HCT116 (cell line): Measurements from ENCODE around the gene JCAD. TPM values are rescaled to one million over a fixed set of nuclear protein-coding genes. Genes with fewer than 3 reads are reported as not detected.

Source experiments
- ATAC-seq: fragments of 200-7000 bp; cut with Tn5 transposase; 2 replicates; pipeline ENCODE4 v1.9.1; 2020; ENCODE audit warnings: mild to moderate bottlenecking, moderate library complexity
- BruUV-seq: library from RNA; stranded (reverse); fragments of 400-500 nt; replicated peaks from 2 replicates; lab custom pipeline; 2021; lab: Mats Ljungman, UMichigan
- CTCF ChIA-PET: fragments of 300-600 bp; sonication (Branson Sonifier 250); formaldehyde crosslinking; loops from one replicate; lab custom pipeline; 2021; ENCODE audit warnings: antibody characterized with exemption; lab: Charles Lee
- POLR2A ChIA-PET: fragments of 300-600, 350-600 bp; sonication (Branson Sonifier 250); formaldehyde crosslinking; loops from one replicate; lab custom pipeline; 2021; ENCODE audit warnings: antibody characterized with exemption; lab: Charles Lee
- RAD21 ChIA-PET, 2 experiments: fragments of 300-600 bp; sonication (Branson Sonifier 250); formaldehyde crosslinking; loops; one replicate each; lab custom pipeline; 2023; ENCODE audit warnings: low total read pairs in 2 of 2; ENCODE audit not compliant: uncharacterized antibody in 2 of 2, unreplicated experiment in 2 of 2, low non-redundant PET in 1 of 2; lab: Charles Lee
- DNase-seq: peaks from one replicate; pipeline ENCODE4 v3.0.0-alpha.2; 2010; ENCODE audit warnings: low read depth, low spot score
- H2AFZ ChIP-seq: fragments of 200-600 bp; shearing (Covaris generic), sonication (generic); 2 replicates; pipeline ENCODE4 v1.6.1; 2017; ENCODE audit warnings: low read depth, mixed run types, mixed read lengths, antibody characterized with exemption, low read length; ENCODE audit not compliant: poor library complexity, severe bottlenecking
- H3K27ac ChIP-seq: 2 replicates; pipeline ENCODE4 v1.5.1; 2012; ENCODE audit warnings: low read depth, low read length
- H3K27me3 ChIP-seq: fragments of 200-600 bp; sonication (generic); 2 replicates; pipeline ENCODE4 v1.6.1; 2016; ENCODE audit warnings: mixed run types, low read length, mixed read lengths; ENCODE audit not compliant: insufficient read depth
- H3K36me3 ChIP-seq, 2 experiments: fragments of 200-500 bp in 1 of 2; fragments of 200-600 bp in 1 of 2; sonication (Bioruptor generic) in 1 of 2; sonication (generic) in 1 of 2; 2 replicates each; pipeline versions ENCODE4 v1.5.1 to v1.6.1; 2014 to 2016; ENCODE audit warnings: low read length in 2 of 2, inconsistent platforms in 1 of 2, mixed read lengths in 1 of 2, mixed run types in 1 of 2; ENCODE audit not compliant: insufficient read depth in 2 of 2, control insufficient read depth in 1 of 2
- H3K4me1 ChIP-seq, 2 experiments: fragments of 200-600 bp in 1 of 2; sonication (generic) in 1 of 2; 2 replicates each; pipeline versions ENCODE4 v1.5.1 to v1.6.1; 2012 to 2017; ENCODE audit warnings: low read length in 2 of 2, inconsistent platforms in 1 of 2, mild to moderate bottlenecking in 1 of 2, mixed read lengths in 1 of 2, mixed run types in 1 of 2, moderate library complexity in 1 of 2; ENCODE audit not compliant: insufficient read depth in 2 of 2, control insufficient read depth in 1 of 2
- H3K4me2 ChIP-seq: fragments of 200-600 bp; sonication (generic); 2 replicates; pipeline ENCODE4 v1.6.1; 2017; ENCODE audit warnings: mixed run types, low read length, mixed read lengths
- H3K4me3 ChIP-seq, 2 experiments: fragments of 200-600 bp in 1 of 2; sonication (generic) in 1 of 2; replicated peaks in 1 of 2; 2 replicates each; pipeline ENCODE4 v1.5.1; 2011 to 2016; ENCODE audit warnings: low read length in 2 of 2, control low read depth in 1 of 2, low read depth in 1 of 2, mild to moderate bottlenecking in 1 of 2, mixed read lengths in 1 of 2, mixed run types in 1 of 2
- H3K79me2 ChIP-seq: fragments of 200-600 bp; sonication (generic); 2 replicates; pipeline ENCODE4 v1.6.1; 2017; ENCODE audit warnings: mild to moderate bottlenecking, mixed run types, low read length, moderate library complexity, mixed read lengths; ENCODE audit not compliant: insufficient read depth
- H3K9ac ChIP-seq: fragments of 200-600 bp; sonication (generic); 2 replicates; pipeline ENCODE4 v1.6.1; 2016; ENCODE audit warnings: low read length, mixed read lengths
- H3K9me2 ChIP-seq: fragments of 200-600 bp; sonication (generic), shearing (Covaris generic); 2 replicates; pipeline ENCODE4 v1.6.1; 2017; ENCODE audit warnings: mixed run types, mild to moderate bottlenecking, moderate library complexity; ENCODE audit not compliant: insufficient read depth
- H3K9me3 ChIP-seq, 2 experiments: fragments of 200-500 bp in 1 of 2; fragments of 200-600 bp in 1 of 2; sonication (Bioruptor generic) in 1 of 2; sonication (generic) in 1 of 2; 2 replicates each; pipeline ENCODE4 v1.6.1; 2014 to 2017; ENCODE audit warnings: low read length in 2 of 2, mixed read lengths in 2 of 2, inconsistent platforms in 1 of 2, low read depth in 1 of 2, mild to moderate bottlenecking in 1 of 2, mixed run types in 1 of 2, moderate library complexity in 1 of 2; ENCODE audit not compliant: control insufficient read depth in 1 of 2, insufficient read depth in 1 of 2
- H4K20me1 ChIP-seq: fragments of 200-600 bp; sonication (generic), shearing (Covaris generic); 2 replicates; pipeline ENCODE4 v1.6.1; 2017; ENCODE audit warnings: mixed run types, mild to moderate bottlenecking, moderate library complexity; ENCODE audit not compliant: insufficient read depth
- ATF3 ChIP-seq: IDR thresholded peaks from 2 replicates; pipeline ENCODE4 v1.6.1; 2012
- CBX3 ChIP-seq: IDR thresholded peaks from 2 replicates; pipeline ENCODE4 v1.6.1; 2012; ENCODE audit warnings: low read depth
- CEBPB ChIP-seq: IDR thresholded peaks from 2 replicates; pipeline ENCODE4 v1.6.1; 2012; ENCODE audit warnings: low read depth
- ELF1 ChIP-seq: IDR thresholded peaks from 2 replicates; pipeline ENCODE4 v1.6.1; 2012; ENCODE audit warnings: low read depth, borderline replicate concordance
- EZH2phosphoT487 ChIP-seq: fragments of 200-600 bp; IDR thresholded peaks from 2 replicates; pipeline ENCODE4 v1.6.1; 2018; ENCODE audit warnings: antibody characterized with exemption, borderline replicate concordance
- FOSL1 ChIP-seq: IDR thresholded peaks from 2 replicates; pipeline ENCODE4 v1.6.1; 2012; ENCODE audit warnings: low read depth
- JUND ChIP-seq: IDR thresholded peaks from 2 replicates; pipeline ENCODE4 v1.6.1; 2012
- POLR2A ChIP-seq: IDR thresholded peaks from 2 replicates; pipeline ENCODE4 v1.7.0; 2011; ENCODE audit warnings: borderline replicate concordance; ENCODE audit not compliant: insufficient read depth, insufficient read length; ENCODE audit errors: extremely low read depth
- POLR2AphosphoS5 ChIP-seq: IDR thresholded peaks from 2 replicates; pipeline ENCODE4 v1.6.1; 2011; ENCODE audit warnings: mild to moderate bottlenecking, low read depth, low read length, moderate library complexity
- REST ChIP-seq: IDR thresholded peaks from 2 replicates; pipeline ENCODE4 v1.6.1; 2012; ENCODE audit warnings: low read depth
- SIN3A ChIP-seq: IDR thresholded peaks from 2 replicates; pipeline ENCODE4 v1.6.1; 2012; ENCODE audit warnings: low read depth
- SP1 ChIP-seq: IDR thresholded peaks from 2 replicates; pipeline ENCODE4 v1.6.1; 2012; ENCODE audit warnings: low read depth
- SRF ChIP-seq: IDR thresholded peaks from 2 replicates; pipeline ENCODE4 v1.6.1; 2012; ENCODE audit warnings: low read depth
- TCF7L2 ChIP-seq: IDR thresholded peaks from 2 replicates; pipeline ENCODE4 v1.7.0; 2011; ENCODE audit warnings: borderline replicate concordance, inconsistent platforms; ENCODE audit not compliant: insufficient read depth, insufficient read length; ENCODE audit errors: extremely low read depth
- ZNF274 ChIP-seq: fragments of 200-500 bp; sonication (Bioruptor generic); IDR thresholded peaks from 2 replicates; pipeline ENCODE4 v1.6.1; 2014; ENCODE audit warnings: mild to moderate bottlenecking, low read depth, low read length, inconsistent platforms
- intact Hi-C: fragments of 100-400 bp; cut with micrococcal nuclease; formaldehyde crosslinking; loops from 2 replicates; pipeline ENCODE4 v1.10.0; 2022
- total RNA-seq: library from RNA; stranded (reverse); gene quantifications from one replicate; pipeline ENCODE4 v1.2.1, GENCODE V29; 2021; ENCODE audit not compliant: unreplicated experiment
- TF ChIP-seq, protein P1 (sequence below): IDR thresholded peaks from 2 replicates; pipeline ENCODE4 v1.6.1; 2012

Gene JCAD
- total RNA-seq, 1 experiment from 2014 or later, result 17.5 TPM

DNA sequence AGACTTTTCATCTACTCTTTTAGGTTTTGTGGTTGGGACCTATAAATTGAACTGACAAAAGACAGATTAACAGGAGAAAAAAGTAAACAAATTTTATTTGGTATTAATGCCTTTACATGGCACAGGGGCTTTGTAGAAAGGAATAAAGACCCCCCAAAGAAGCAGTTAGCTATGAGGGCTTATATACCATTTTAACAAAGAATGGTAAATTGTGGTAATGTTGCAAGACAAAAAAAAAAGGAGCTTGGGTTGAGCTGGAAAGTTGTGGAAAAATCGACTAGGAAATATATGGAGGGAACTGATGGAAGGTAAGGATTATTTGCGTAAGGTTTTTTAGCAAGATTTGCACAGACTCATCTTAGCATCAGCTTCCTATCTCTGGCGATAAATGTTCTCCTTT lies 84.6 kb downstream of the JCAD start:
- Histone ChIP-seq H3K9me2 (no peaks in the 10 kb centered on the region), H3K36me3 (no peaks in the 10 kb centered on the region), H4K20me1 (no peaks in the 10 kb centered on the region), H3K4me3 (no peak overlapping the region), H3K9ac (no peak overlapping the region), H2AFZ (no peak overlapping the region), H3K79me2 (no peaks in the 10 kb centered on the region), H3K4me2 (no peak overlapping the region), H3K4me1 (no peaks in the 10 kb centered on the region), H3K27me3 (no peaks in the 10 kb centered on the region), H3K9me3 (no peaks in the 10 kb centered on the region), H3K27ac (no peak overlapping the region)
- RAD21 ChIA-PET, result no interaction called here
- ATAC-seq (no peak), DNase-seq (no peak)
- TF ChIP-seq, protein P1, sequence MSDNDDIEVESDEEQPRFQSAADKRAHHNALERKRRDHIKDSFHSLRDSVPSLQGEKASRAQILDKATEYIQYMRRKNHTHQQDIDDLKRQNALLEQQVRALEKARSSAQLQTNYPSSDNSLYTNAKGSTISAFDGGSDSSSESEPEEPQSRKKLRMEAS, result no peak
- TF ChIP-seq JUND (no peak), CEBPB (no peak), POLR2AphosphoS5 (no peak), FOSL1 (no peak), ZNF274 (no peak), ATF3 (no peak), SP1 (no peak), EZH2phosphoT487 (no peak), TCF7L2 (no peak), REST (no peak), SRF (no peak), CBX3 (no peak), POLR2A (no peak), ELF1 (no peak), SIN3A (no peak)
- BruUV-seq, result no TSS peak
- POLR2A ChIA-PET, result no interaction called here
- intact Hi-C loops, result no loop called here
- CTCF ChIA-PET, result no interaction called here
